ENCODE measurements around the gene GNG13. TPM values are rescaled to one million over a fixed set of nuclear protein-coding genes. Genes with fewer than 3 reads are reported as not detected.
"Not testable (repeated sequence)": the region's sequence is repeated elsewhere in the genome, so short reads cannot be mapped to it uniquely, and the experiment has no call there.

GNG13 gene
- total RNA-seq, 2 experiments from 2014 or later: not detected

DNA sequence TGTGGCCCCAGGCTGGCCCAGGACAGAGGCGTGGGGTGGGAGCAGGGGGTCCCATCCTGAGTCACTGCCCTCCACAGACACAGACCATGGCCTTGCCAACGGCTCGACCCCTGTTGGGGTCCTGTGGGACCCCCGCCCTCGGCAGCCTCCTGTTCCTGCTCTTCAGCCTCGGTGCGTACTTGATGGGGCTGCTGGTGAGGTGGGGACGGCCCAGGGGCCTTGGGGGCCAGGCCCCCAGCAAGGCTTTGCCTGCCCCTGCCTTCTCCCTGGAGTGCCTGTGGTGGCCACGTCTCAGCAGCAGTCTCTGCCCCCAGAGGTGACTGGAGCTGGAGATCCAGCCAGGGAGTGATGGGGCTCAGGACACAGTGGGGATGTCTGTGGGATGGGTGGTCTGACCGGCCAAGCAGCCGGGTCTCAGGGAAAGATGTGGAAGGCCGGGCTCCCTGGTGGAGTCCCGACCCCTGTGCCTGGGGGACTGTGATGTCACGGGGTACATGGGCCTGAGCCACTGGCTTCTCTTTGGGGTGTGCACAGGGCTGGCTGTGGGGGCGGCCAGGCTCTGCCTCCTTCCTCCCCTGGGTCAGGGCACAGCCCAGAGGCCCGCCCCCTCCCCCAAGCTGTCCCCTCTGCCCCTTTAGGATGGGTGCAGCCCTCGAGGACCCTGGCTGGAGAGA is 37.8 kb downstream of the GNG13 start:
- no peaks in the 10 kb centered on the region for H3K36me3 Mint-ChIP-seq (ENCODE audit: low read depth)
- no peaks in the 10 kb centered on the region for H3K9me3 Mint-ChIP-seq
- H3K4me3 Mint-ChIP-seq: no peak overlapping the region
- H3K27ac Mint-ChIP-seq: no peak overlapping the region
- no peak for DNase-seq
- H3K4me1 Mint-ChIP-seq: no peaks in the 10 kb centered on the region
- H3K27me3 Mint-ChIP-seq: no peaks in the 10 kb centered on the region
- ChIA-PET CTCF (no interaction called here), POLR2A (interaction anchor here (0.8 kb wide), 1 partner anchor 13 kb away, joined by 3 read pairs; no protein-coding TSS in a partner anchor)

DNA sequence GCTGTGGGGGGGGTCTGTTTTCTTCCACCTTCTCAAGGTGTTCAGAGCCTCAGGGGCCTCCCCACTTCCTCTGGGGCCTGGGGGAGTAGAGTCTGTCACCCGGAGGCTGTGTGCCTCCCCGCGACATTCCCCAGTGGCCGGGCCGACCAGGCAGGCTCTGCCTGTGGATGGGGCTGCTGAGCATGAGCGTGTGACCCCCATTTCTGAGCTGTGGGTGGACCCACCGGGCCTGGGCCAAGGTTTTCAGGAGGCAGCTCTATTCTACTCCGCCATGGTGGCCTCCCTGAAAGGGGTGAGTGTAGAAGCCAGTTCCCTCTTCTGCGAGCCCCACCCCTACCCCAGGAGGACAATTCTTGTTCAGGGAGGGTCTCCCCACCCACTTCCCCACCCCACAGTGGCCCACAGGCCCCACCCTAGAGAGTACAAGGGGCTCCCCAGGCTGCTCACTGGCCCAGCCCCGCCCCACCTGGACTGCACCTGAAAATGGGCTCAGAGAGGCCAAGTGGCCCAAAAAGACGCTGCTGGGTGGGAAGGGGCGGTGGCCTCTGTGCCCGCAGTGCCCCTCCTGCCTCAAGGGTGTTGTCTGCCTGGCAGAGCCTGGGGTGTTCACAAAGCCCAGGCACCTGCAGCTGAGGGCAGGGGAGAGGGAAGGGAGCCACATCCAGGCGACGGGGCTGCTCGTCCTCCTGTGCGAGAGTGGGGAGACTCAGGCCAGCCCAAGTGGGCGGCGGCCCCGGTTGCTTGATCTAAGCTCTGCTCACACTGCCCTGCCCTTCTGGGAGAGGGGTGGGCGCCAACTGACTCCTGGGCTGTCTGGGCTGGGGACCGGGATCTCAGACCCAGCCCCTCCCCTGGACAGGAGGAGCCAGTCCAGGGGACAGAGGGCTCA is 38.7 kb downstream of the GNG13 start:
- Mint-ChIP-seq H3K9me3 (no peaks in the 10 kb centered on the region), H3K36me3 (ENCODE audit: low read depth) (no peaks in the 10 kb centered on the region), H3K4me1 (no peaks in the 10 kb centered on the region), H3K27me3 (peaks cover 2% of the 10 kb centered on the region), H3K27ac (no peak overlapping the region), H3K4me3 (no peak overlapping the region)
- ChIA-PET CTCF (no interaction called here), POLR2A (interaction anchor here (0.8 kb wide), 1 partner anchor 12 kb away, joined by 3 read pairs; no protein-coding TSS in a partner anchor)
- DNase-seq: no peak

DNA sequence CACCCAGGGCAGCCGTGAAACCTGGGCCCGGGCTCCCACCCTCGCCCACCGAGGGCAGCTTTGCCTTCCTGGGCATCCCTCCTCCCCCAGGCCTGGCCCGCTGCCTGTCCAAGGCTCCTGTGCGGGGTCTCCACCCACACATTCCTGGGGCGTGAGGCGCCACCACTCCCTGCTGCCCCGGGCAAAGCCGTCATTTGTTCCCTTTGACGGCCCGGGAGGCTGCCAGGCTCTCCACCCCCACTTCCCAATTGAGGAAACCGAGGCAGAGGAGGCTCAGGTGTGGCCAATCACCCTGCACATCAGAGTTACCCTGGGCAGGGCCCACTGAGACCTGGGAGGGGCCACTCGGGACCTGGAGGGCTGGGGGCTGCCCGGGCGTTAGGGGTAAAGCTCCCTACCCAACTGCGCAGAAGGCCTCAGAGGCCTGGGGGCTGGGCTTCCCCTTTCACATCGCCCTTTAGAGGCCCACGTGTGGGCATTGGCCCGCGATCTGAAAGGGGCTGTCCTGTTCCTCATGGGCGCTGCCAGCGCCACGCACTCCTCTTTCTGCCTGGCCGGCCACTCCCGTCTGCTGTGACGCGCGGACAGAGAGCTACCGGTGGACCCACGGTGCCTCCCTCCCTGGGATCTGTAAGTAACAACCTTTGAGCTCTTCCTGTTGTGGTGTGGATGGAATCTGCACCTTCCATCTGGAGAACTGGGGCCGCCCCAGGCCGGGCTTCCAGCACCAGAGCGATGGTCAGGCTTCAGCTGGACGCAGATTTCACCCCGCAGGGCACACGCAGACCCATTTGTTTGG is 39.8 kb downstream of the GNG13 start, which contains the start of gene MSLN:
MSLN (plus strand) TSS at position 190 of the 799 bp plus-strand sequence. CDS start 1,947 bp downstream, outside the sequence.
- H3K36me3 Mint-ChIP-seq (ENCODE audit: low read depth): no peaks in the 10 kb centered on the region
- no peak within 1 kb of the TSS for H3K27ac Mint-ChIP-seq
- no peak for DNase-seq
- POLR2A ChIA-PET: no interaction called here
- no peaks in the 10 kb centered on the region for H3K9me3 Mint-ChIP-seq
- peaks cover 9% of the 10 kb centered on the region for H3K27me3 Mint-ChIP-seq
- no peaks in the 10 kb centered on the region for H3K4me1 Mint-ChIP-seq
- H3K4me3 Mint-ChIP-seq: no peak within 1 kb of the TSS
- CTCF ChIA-PET: no interaction called here

DNA sequence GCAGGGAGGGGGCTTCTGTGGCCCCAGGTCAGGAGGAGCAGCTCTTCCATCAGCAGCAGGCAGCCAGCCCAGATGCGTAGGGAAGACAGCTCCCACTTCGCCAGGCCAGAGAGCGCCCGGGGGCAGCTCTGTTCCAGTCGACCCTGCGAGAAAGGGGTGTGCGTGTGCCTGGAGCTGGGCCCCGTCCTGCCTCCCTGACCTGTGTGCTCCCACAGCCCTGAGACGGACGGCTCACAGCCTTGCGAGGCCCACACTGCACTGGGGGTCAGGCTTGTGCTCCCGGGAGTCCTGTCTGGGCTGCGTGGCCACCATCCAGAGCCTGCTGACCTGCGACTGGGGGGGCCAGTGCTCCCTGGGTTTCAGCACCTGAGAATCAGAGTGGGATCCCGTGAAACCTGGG is 40.5 kb downstream of the GNG13 start:
- ChIA-PET CTCF (no interaction called here), POLR2A (no interaction called here)
- no peaks in the 10 kb centered on the region for H3K36me3 Mint-ChIP-seq (ENCODE audit: low read depth)
- H3K27me3 Mint-ChIP-seq: peaks cover 11% of the 10 kb centered on the region
- DNase-seq: no peak
- no peak overlapping the region for H3K4me3 Mint-ChIP-seq
- H3K4me1 Mint-ChIP-seq: no peaks in the 10 kb centered on the region
- H3K9me3 Mint-ChIP-seq: no peaks in the 10 kb centered on the region
- H3K27ac Mint-ChIP-seq: no peak overlapping the region

DNA sequence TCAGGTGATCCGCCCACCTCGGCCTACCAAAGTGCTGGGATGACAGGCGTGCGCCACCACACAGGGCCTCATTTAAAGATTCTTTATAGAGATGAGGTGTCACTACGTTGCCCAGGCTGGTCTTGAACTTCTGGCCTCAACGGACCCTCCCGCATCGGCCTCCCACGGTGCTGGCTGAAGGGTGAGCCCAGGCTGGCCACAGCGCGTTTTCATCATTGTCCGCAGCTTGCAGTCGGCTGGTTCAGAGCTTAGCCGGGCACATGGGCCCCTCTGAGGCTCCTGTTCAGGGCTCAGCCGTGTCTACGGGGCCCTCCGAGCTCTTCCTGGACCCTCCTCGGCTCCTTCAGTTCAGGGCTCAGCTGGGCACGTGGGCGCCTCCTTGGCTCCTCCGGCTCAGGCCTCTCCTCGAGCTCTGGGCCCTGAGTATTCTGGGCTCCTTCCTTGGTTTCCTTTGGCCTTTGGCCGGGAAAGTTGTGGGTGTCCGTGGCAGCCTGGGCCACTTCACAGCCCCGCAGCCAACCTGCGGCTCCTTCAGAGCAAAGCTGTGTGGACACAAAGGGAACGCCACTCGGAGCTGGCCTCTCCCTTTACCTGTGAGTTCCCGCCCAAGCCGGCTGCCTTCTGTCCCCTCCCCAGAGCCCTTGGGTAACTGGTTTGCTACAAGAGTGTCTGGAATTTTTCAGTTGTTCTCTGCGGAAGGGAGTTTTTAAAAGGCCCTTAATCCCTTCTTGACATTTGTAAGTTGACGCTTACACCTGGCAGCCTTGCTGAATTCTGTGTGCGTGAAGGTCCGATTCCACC is 41.2 kb downstream of the GNG13 start:
- no peaks in the 10 kb centered on the region for H3K36me3 Mint-ChIP-seq (ENCODE audit: low read depth)
- no peak overlapping the region for H3K4me3 Mint-ChIP-seq
- no peaks in the 10 kb centered on the region for H3K4me1 Mint-ChIP-seq
- no peaks in the 10 kb centered on the region for H3K9me3 Mint-ChIP-seq
- no peak overlapping the region for H3K27ac Mint-ChIP-seq
- CTCF ChIA-PET: no interaction called here
- POLR2A ChIA-PET: no interaction called here
- no peak for DNase-seq
- peaks cover 11% of the 10 kb centered on the region for H3K27me3 Mint-ChIP-seq

DNA sequence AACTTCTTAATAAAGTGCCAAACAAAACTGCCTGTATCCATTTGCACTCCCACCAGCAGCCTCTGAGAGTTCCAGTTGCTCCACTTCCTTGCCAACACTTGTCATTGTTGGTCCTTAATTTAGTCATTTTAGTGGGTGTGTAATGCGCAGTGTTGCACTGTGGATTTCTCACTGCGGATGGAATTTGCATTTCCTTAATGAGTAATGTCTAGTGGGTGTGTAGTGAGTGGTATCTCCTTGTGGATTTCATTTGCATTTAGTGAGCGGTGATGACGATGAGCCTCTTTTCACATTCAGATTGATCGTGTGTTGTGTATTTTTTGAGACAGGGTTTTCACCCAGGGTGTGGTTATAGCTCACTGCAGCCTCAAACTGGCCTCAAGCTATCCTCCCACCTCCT is 44.1 kb downstream of the GNG13 start:
- Mint-ChIP-seq H3K9me3 (no peaks in the 10 kb centered on the region), H3K4me3 (no peak overlapping the region), H3K4me1 (no peaks in the 10 kb centered on the region), H3K36me3 (ENCODE audit: low read depth) (no peaks in the 10 kb centered on the region), H3K27me3 (peaks cover 11% of the 10 kb centered on the region), H3K27ac (no peak overlapping the region)
- ChIA-PET CTCF (interaction anchor here (0.5 to 1.7 kb wide), 2 partner anchors 13 to 51 kb away, joined by 3 to 6 read pairs; no protein-coding TSS in a partner anchor), POLR2A (interaction anchor here (1.0 kb wide), 1 partner anchor 20 kb away, joined by 3 read pairs; no protein-coding TSS in a partner anchor)
- DNase-seq: no peak

DNA sequence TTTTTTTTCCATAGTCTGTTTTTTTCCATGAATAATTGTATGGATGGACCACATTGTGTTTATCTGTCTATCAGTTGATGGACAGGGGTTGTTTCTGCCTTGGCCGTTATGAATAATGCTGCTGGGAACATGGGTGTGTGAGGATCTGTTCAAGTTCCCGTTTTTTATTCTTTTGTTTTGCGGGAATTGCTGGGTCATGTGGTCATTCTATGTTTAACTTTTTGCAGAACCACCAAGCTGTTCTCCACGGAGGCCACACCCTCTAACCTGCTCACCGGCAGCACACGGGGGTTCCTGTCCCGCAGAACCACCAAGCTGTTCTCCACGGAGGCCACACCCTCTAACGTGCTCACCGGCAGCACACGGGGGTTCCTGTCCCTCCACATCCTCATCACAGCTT is 45.9 kb downstream of the GNG13 start:
- POLR2A ChIA-PET: no interaction called here
- Mint-ChIP-seq H3K27me3 (peaks cover 11% of the 10 kb centered on the region), H3K36me3 (ENCODE audit: low read depth) (no peaks in the 10 kb centered on the region), H3K4me1 (no peaks in the 10 kb centered on the region), H3K27ac (no peak overlapping the region), H3K9me3 (no peaks in the 10 kb centered on the region), H3K4me3 (no peak overlapping the region)
- CTCF ChIA-PET: no interaction called here
- DNase-seq: no peak

DNA sequence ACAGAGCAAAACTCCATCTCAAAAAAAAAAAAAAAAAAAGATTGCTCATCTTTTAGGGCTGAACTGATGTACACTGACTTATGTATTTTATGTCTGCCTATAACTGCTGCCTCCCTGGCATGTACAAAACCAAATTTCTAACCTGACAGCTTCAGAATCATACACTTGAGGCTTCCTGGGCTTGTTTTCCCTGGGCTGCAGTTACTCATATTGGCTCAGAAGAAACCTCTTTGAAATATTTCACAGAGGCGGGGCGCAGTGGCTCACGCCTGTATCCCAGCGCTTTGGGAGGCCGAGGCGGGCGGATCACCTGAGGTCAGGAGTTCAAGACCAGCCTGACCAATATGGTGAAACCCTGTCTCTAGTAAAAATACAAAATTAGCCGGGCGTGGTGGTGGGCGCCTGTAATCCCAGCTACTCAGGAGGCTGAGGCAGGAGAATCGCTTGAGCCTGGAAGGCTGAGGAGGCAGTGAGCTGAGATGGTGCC is 46.4 kb downstream of the GNG13 start:
- H3K4me1 Mint-ChIP-seq; H3K4me3 Mint-ChIP-seq; DNase-seq; H3K9me3 Mint-ChIP-seq; CTCF ChIA-PET; POLR2A ChIA-PET; H3K36me3 Mint-ChIP-seq (ENCODE audit: low read depth); H3K27ac Mint-ChIP-seq: not testable (repeated sequence)
- peaks cover 11% of the 10 kb centered on the region for H3K27me3 Mint-ChIP-seq

DNA sequence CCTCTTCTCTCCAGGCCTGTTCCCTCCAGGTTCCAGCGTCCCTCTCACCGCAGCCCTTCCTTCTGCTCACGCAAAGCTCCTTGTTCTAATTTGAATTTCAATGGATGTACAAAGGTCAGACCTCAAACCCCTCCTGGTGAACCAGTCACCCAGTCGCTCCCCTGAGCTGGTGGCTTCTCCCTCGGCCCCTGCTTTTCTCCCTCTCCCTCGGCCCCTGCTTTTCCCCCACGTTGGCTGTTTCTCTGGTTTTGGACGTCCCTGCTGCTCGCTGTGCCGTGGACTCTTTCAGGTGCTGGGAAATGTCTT is 48.6 kb downstream of the GNG13 start:
- POLR2A ChIA-PET: no interaction called here
- CTCF ChIA-PET: no interaction called here
- Mint-ChIP-seq H3K36me3 (ENCODE audit: low read depth) (no peaks in the 10 kb centered on the region), H3K27me3 (peaks cover 9% of the 10 kb centered on the region), H3K4me1 (no peaks in the 10 kb centered on the region), H3K9me3 (no peaks in the 10 kb centered on the region), H3K4me3 (no peak overlapping the region), H3K27ac (no peak overlapping the region)
- DNase-seq: no peak

DNA sequence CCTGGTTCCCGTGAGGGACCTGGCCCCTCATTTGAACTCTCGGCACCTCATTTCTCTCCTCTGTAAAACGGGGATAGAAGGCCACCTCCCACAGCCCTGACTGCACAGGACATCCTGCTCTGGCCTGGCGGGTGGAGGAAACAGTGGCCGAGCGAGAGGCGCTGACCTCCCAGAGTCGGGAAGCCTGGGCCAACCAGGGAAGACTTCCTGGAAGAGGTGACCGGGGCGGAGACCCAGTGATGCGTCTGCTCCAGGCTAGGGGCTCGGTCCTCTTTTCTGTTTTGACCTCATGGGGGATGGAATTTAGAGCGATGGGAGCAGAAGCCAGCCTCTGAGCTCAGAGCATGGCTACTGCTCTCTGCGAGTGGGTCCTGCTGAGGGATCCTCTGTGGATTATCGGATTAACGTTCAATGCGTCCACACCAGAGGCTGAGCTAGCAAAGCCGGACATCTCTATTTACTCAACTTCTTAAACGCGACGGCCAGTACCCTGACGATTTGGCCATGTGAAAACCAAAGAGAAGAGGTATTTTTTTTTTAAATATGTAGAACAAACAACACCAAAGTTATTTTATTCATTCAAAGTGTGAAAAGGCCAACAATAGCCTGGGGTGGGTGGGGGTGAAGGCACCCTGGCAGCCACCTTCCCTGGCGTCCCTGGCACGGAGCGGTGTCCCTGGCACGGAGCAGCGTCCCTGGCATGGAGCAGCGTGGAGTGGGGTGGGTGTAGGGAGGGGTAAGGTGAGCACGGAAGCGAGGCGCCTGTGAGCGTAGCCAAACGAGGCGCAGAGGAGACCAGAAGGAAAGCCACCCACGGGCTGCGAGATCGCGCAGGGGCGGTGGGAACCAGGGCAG is 49.2 kb downstream of the GNG13 start:
- ChIA-PET POLR2A (no interaction called here), CTCF (interaction anchor here (1.1 kb wide), 1 partner anchor 35 kb away, joined by 3 read pairs; no protein-coding TSS in a partner anchor)
- DNase-seq: no peak
- Mint-ChIP-seq H3K27ac (no peak overlapping the region), H3K4me3 (no peak overlapping the region), H3K27me3 (peaks cover 6% of the 10 kb centered on the region), H3K9me3 (no peaks in the 10 kb centered on the region), H3K36me3 (ENCODE audit: low read depth) (no peaks in the 10 kb centered on the region), H3K4me1 (no peaks in the 10 kb centered on the region)

DNA sequence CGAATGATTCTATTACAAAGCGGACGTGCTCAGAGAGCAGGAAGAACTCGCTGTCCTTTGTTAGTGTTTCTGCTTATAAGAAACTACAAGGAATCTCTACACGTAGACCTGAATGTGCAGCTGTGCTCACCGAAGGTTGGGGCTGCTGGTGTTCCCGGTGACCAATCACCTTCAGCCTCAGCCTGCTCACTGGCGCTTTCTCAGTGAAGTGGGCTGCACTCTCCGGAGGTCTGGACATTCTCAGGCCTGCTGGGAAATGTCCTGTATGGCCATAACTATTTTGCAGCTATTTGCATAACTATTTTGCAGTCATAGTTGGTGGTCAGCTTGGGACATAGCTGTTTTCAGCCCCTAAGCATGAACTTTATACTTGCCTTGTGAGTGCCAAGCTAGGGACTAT is 50.0 kb downstream of the GNG13 start:
- no peak for DNase-seq
- H3K36me3 Mint-ChIP-seq (ENCODE audit: low read depth): no peaks in the 10 kb centered on the region
- H3K9me3 Mint-ChIP-seq: no peaks in the 10 kb centered on the region
- no peak overlapping the region for H3K4me3 Mint-ChIP-seq
- no peaks in the 10 kb centered on the region for H3K4me1 Mint-ChIP-seq
- no peaks in the 10 kb centered on the region for H3K27me3 Mint-ChIP-seq
- CTCF ChIA-PET: interaction anchor here (1.1 kb wide), 1 partner anchor 36 kb away, joined by 3 read pairs; no protein-coding TSS in a partner anchor
- H3K27ac Mint-ChIP-seq: no peak overlapping the region
- POLR2A ChIA-PET: no interaction called here

DNA sequence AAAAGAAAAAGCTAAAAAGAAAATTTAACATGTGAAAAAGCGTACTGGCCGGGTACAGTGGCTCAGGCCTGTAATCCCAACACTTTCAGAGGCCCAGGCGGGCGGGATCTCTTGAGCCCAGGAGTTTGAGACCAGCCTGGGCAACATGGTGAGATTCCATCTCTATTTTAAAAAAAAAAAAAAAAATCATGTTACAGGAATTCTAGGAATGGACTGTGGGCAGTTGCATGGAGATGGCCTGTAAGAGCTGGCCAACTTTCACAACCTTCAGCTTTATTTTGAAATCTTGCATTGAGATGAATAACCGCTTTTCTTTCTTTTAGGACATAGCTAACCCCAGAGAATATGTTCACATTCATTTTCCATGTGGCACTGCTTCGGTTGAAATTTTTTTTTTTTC is 51.5 kb downstream of the GNG13 start:
- CTCF ChIA-PET: interaction anchor here (0.7 to 1.5 kb wide), 2 partner anchors 33 to 1140 kb away, joined by 3 to 4 read pairs; no protein-coding TSS in a partner anchor
- no peak for DNase-seq
- POLR2A ChIA-PET: interaction anchor here (0.6 to 1.2 kb wide), 2 partner anchors 9 to 13 kb away, joined by 3 read pairs; no protein-coding TSS in a partner anchor
- Mint-ChIP-seq H3K9me3 (no peaks in the 10 kb centered on the region), H3K27me3 (no peaks in the 10 kb centered on the region), H3K36me3 (ENCODE audit: low read depth) (no peaks in the 10 kb centered on the region), H3K4me3 (no peak overlapping the region), H3K27ac (no peak overlapping the region), H3K4me1 (no peaks in the 10 kb centered on the region)
